ENCODE data around the gene ABCC1.

DNA sequence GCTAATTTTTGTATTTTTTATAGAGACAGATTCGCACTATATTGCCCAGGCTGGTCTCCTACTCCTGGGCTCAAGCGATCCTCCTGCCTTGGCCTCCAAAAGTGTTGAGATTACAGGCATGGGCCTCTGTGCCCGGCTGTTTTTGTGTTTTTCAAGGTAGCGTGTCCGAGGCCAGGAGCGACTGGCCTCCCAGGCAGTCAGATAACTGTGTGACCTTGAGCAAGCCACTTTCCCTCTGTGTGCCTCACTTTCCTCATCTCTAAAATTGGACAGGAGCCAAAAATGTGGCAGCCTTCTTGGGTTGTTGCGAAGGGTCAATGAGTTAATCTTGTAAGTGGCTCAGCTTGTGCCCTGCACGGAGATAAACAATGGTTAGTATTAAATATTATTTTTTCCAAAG, 2.4 kb downstream of the ABCC1 start:
- TF ChIP-seq, protein P1, sequence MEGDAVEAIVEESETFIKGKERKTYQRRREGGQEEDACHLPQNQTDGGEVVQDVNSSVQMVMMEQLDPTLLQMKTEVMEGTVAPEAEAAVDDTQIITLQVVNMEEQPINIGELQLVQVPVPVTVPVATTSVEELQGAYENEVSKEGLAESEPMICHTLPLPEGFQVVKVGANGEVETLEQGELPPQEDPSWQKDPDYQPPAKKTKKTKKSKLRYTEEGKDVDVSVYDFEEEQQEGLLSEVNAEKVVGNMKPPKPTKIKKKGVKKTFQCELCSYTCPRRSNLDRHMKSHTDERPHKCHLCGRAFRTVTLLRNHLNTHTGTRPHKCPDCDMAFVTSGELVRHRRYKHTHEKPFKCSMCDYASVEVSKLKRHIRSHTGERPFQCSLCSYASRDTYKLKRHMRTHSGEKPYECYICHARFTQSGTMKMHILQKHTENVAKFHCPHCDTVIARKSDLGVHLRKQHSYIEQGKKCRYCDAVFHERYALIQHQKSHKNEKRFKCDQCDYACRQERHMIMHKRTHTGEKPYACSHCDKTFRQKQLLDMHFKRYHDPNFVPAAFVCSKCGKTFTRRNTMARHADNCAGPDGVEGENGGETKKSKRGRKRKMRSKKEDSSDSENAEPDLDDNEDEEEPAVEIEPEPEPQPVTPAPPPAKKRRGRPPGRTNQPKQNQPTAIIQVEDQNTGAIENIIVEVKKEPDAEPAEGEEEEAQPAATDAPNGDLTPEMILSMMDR (IDR thresholded peaks at IDR 0.05), result no peak
- no peak for TF ChIP-seq POLR2A (IDR thresholded peaks at IDR 0.05)

All from adrenal gland (tissue), 5 donors.